ENCODE measurements around the gene NDST1. TPM values are rescaled to one million over a fixed set of nuclear protein-coding genes. Genes with fewer than 3 reads are reported as not detected.

Gene NDST1
- total RNA-seq, 1 donor from 2014 or later = 132 TPM

DNA sequence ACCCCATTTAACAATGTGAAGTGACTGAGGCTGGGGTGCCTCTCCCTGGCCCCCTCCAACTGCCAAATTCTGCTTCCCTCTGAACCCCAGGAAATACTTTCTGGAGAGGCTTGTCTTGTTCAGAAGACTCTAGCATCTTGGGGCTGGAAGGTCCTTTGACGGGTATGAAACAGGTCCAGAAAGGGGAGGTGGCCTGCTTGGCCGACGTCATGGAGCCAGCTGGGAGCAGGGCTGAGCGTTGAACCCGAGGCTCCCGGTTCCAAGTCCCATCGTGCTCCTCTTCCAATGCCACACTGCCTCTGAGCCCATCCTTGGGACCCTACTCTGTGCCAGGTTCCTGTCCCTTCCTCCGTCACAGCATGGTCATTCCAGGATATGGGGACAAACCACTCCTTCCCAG lies 46.9 kb downstream of the NDST1 start:
- no peak overlapping the region for H3K4me3 Mint-ChIP-seq
- DNase-seq (ENCODE audit: low spot score in 2 of 2, unreplicated experiment in 2 of 2) = no peak
- no peaks in the 10 kb centered on the region for H3K27me3 Mint-ChIP-seq (ENCODE audit: low read depth)
- no peaks in the 10 kb centered on the region for H3K9me3 Mint-ChIP-seq
- H3K27ac Mint-ChIP-seq = no peak overlapping the region
- TF ChIP-seq, protein P1, sequence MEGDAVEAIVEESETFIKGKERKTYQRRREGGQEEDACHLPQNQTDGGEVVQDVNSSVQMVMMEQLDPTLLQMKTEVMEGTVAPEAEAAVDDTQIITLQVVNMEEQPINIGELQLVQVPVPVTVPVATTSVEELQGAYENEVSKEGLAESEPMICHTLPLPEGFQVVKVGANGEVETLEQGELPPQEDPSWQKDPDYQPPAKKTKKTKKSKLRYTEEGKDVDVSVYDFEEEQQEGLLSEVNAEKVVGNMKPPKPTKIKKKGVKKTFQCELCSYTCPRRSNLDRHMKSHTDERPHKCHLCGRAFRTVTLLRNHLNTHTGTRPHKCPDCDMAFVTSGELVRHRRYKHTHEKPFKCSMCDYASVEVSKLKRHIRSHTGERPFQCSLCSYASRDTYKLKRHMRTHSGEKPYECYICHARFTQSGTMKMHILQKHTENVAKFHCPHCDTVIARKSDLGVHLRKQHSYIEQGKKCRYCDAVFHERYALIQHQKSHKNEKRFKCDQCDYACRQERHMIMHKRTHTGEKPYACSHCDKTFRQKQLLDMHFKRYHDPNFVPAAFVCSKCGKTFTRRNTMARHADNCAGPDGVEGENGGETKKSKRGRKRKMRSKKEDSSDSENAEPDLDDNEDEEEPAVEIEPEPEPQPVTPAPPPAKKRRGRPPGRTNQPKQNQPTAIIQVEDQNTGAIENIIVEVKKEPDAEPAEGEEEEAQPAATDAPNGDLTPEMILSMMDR (IDR thresholded peaks at IDR 0.05; ENCODE audit: unreplicated experiment) = no peak
- peaks cover 25% of the 10 kb centered on the region for H3K36me3 Mint-ChIP-seq
- H3K4me1 Mint-ChIP-seq = no peaks in the 10 kb centered on the region

DNA sequence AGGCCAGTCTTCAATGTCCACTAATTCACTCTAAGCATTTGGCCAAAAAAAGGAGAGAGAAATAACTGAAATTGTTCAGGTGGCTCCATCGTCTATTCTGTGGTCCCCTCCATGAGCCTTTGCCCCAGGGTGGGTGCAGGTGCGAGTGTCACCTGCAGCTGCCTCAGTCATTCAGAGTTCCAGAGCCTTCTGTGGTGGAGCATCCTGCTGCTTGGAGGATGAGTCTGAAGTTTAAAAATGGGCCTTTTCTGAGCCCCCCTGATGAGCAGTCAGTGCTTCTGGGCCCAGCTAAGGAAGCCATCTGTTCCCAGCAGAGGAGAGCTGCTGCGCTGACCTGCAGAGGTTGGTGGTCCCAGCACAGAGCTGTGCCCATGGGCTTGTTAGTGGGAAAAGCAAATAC lies 48.2 kb downstream of the NDST1 start:
- H3K4me1 Mint-ChIP-seq = peaks cover 7% of the 10 kb centered on the region
- no peak overlapping the region for H3K27ac Mint-ChIP-seq
- no peak for DNase-seq (ENCODE audit: low spot score in 2 of 2, unreplicated experiment in 2 of 2)
- H3K36me3 Mint-ChIP-seq = peaks cover 18% of the 10 kb centered on the region
- TF ChIP-seq, protein P1 (IDR thresholded peaks at IDR 0.05; ENCODE audit: unreplicated experiment) = no peak
- no peak overlapping the region for H3K4me3 Mint-ChIP-seq
- no peaks in the 10 kb centered on the region for H3K9me3 Mint-ChIP-seq
- no peaks in the 10 kb centered on the region for H3K27me3 Mint-ChIP-seq (ENCODE audit: low read depth)

DNA sequence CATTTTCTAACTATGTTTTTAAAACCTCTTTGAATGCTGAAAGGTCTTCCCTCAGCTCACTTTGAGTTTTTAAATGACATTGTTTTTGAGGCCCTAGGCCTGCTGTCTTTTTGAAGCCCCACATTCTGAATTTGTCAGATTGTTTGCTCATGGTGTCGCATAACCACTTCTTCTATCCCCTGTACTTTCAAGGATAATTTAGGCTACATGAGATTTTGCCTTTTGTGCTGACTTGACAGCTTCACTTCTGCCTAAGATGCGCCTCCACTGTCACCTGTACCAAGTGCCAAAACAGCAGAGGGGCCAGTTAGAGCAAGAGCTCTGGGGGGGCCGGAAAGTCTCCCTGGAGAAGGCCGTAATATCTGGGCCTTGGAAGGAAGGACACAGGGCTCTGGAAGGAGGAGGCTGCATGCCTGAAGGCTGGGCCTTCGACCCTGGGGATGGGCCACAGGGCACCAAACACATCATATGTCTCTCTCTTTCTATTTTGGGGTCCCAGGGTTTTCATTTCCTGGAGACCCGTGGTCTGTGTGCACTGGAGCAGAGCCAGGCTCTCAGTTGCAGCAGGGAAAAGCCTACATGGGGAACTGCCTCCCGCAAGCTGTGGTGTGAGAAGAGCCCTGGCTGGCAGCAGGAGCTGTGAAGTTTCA lies 49.1 kb downstream of the NDST1 start:
- no peaks in the 10 kb centered on the region for H3K9me3 Mint-ChIP-seq
- no peaks in the 10 kb centered on the region for H3K27me3 Mint-ChIP-seq (ENCODE audit: low read depth)
- no peak overlapping the region for H3K4me3 Mint-ChIP-seq

DNA sequence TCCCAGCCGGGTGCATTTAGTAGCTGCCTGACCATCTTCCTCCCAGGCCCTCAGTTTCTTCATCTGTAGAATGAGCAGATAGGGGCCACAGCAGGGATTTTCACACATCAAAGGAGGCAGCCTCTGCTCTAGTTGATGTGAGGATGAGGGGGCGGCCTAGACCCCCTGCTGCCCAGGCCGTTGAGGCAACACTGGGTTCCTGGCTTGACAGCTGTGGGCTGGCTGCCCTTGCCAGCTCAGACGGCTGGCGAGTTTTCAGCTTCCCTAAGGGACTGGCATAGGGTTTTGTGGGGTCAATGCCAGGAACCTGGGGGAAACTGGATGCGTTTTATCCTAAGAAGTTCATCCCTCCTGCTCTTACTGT lies 49.6 kb downstream of the NDST1 start:
- TF ChIP-seq, protein P1 (IDR thresholded peaks at IDR 0.05; ENCODE audit: unreplicated experiment) = no peak
- Mint-ChIP-seq H3K36me3 (peaks cover 9% of the 10 kb centered on the region), H3K9me3 (no peaks in the 10 kb centered on the region), H3K4me1 (peaks cover 7% of the 10 kb centered on the region), H3K27ac (no peak overlapping the region), H3K4me3 (no peak overlapping the region), H3K27me3 (ENCODE audit: low read depth) (no peaks in the 10 kb centered on the region)
- no peak for DNase-seq (ENCODE audit: low spot score in 2 of 2, unreplicated experiment in 2 of 2)

More for the DNA sequence above, 49.1 kb downstream of the NDST1 start:
- Mint-ChIP-seq H3K27ac (no peak overlapping the region), H3K36me3 (peaks cover 10% of the 10 kb centered on the region), H3K4me1 (peaks cover 7% of the 10 kb centered on the region)
- DNase-seq (ENCODE audit: low spot score in 2 of 2, unreplicated experiment in 2 of 2) = no peak
- TF ChIP-seq, protein P1 (IDR thresholded peaks at IDR 0.05; ENCODE audit: unreplicated experiment) = no peak

DNA sequence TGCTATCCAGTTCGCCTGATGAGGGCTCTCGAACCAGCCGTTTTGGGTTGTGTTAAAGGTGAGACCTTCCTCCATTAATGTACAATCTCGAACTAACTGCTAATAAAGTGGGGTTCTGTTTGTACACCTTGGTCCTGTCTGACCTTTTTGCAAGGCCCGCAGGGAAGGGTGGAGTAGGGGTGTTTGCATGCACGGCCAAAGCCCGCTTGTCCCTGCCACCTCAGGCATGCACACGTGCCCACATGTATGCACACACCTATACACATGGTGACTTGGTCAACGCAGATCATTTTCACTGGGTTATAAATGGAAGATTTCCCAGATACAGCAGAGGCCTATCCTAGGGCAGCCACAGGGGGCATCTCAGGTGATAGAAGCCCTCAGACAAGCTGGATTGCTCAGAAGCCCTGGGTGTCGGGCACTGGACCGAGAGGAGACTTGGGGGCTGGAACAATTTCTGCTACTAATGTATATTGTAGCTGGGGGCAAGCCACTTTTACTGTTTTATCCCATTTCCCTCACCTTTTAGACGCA lies 50.2 kb downstream of the NDST1 start:
- H3K4me1 Mint-ChIP-seq = peaks cover 7% of the 10 kb centered on the region
- H3K36me3 Mint-ChIP-seq = peaks cover 13% of the 10 kb centered on the region
- TF ChIP-seq, protein P1 (IDR thresholded peaks at IDR 0.05; ENCODE audit: unreplicated experiment) = no peak
- no peak overlapping the region for H3K4me3 Mint-ChIP-seq
- H3K9me3 Mint-ChIP-seq = peaks cover 5% of the 10 kb centered on the region
- no peaks in the 10 kb centered on the region for H3K27me3 Mint-ChIP-seq (ENCODE audit: low read depth)
- H3K27ac Mint-ChIP-seq = no peak overlapping the region
- DNase-seq (ENCODE audit: low spot score in 2 of 2, unreplicated experiment in 2 of 2) = no peak
